Liver (tissue), 9 donors: ENCODE data around the gene MOV10L1. TPM values are rescaled to one million over a fixed set of nuclear protein-coding genes. Genes with fewer than 3 reads are reported as not detected.
A peak's percentile ranks its signal among the peaks of the same experiment; 100 is the strongest.

Source experiments
- DNase-seq: peaks from one replicate; pipeline ENCODE4 v3.0.0-alpha.2; 2017; ENCODE audit warnings: low spot score
- H3K27ac ChIP-seq, 2 donors: one replicate each; pipeline ENCODE4 v1.7.0; 2013; ENCODE audit warnings: inconsistent platforms in 2 of 2, low read length in 2 of 2, control low read depth in 1 of 2, low read depth in 1 of 2, mild to moderate bottlenecking in 1 of 2
- H3K27me3 ChIP-seq, 4 donors: one replicate each; pipeline versions ENCODE4 v1.6.1 to v1.7.0; 2013; ENCODE audit warnings: low read length in 3 of 4, inconsistent platforms in 1 of 4, mild to moderate bottlenecking in 1 of 4, moderate library complexity in 1 of 4; ENCODE audit not compliant: control insufficient read depth in 4 of 4, insufficient read depth in 4 of 4
- H3K36me3 ChIP-seq, 4 donors: one replicate each; pipeline versions ENCODE4 v1.6.1 to v1.7.0; 2013; ENCODE audit warnings: low read length in 3 of 4, mild to moderate bottlenecking in 3 of 4, low read depth in 1 of 4, moderate library complexity in 1 of 4; ENCODE audit not compliant: control insufficient read depth in 4 of 4, insufficient read depth in 3 of 4
- H3K4me1 ChIP-seq, 4 donors: one replicate each; pipeline versions ENCODE4 v1.6.1 to v1.7.0; 2013; ENCODE audit warnings: low read length in 3 of 4, mild to moderate bottlenecking in 3 of 4, moderate library complexity in 1 of 4; ENCODE audit not compliant: control insufficient read depth in 4 of 4, insufficient read depth in 4 of 4
- H3K4me3 ChIP-seq, 3 donors: one replicate each; pipeline versions ENCODE4 v1.6.1 to v1.7.0; 2013; ENCODE audit warnings: low read length in 3 of 3, control low read depth in 1 of 3, low read depth in 1 of 3, mild to moderate bottlenecking in 1 of 3
- H3K9ac ChIP-seq, 2 donors: one replicate each; pipeline ENCODE4 v1.7.0; 2013; ENCODE audit warnings: low read length in 2 of 2, mild to moderate bottlenecking in 2 of 2, moderate library complexity in 2 of 2, control low read depth in 1 of 2, low read depth in 1 of 2
- H3K9me3 ChIP-seq, 4 donors: one replicate each; pipeline versions ENCODE4 v1.6.1 to v1.7.0; 2013; ENCODE audit warnings: low read length in 3 of 4; ENCODE audit not compliant: control insufficient read depth in 4 of 4
- EGR1 ChIP-seq, 2 donors: IDR thresholded peaks; 2 replicates each; pipeline ENCODE4 v1.6.1; 2016 to 2018; ENCODE audit warnings: antibody characterized with exemption in 2 of 2, low read depth in 2 of 2
- FOXA1 ChIP-seq: IDR thresholded peaks from 2 replicates; pipeline ENCODE4 v1.6.1; 2016; ENCODE audit warnings: antibody characterized with exemption
- FOXA2 ChIP-seq: IDR thresholded peaks from 2 replicates; pipeline ENCODE4 v1.6.1; 2016; ENCODE audit warnings: antibody characterized with exemption
- GABPA ChIP-seq, 2 donors: IDR thresholded peaks in 1 of 2; conservative IDR thresholded peaks in 1 of 2; 2 replicates each; pipeline ENCODE4 v1.6.1; 2016; ENCODE audit warnings: antibody characterized with exemption in 2 of 2, mild to moderate bottlenecking in 1 of 2, moderate library complexity in 1 of 2
- HNF4A ChIP-seq, 2 donors: conservative IDR thresholded peaks; 2 replicates each; pipeline ENCODE4 v1.6.1; 2016; ENCODE audit warnings: antibody characterized with exemption in 2 of 2, mild to moderate bottlenecking in 2 of 2
- HNF4G ChIP-seq: IDR thresholded peaks from 2 replicates; pipeline ENCODE4 v1.6.1; 2016; ENCODE audit warnings: antibody characterized with exemption
- JUND ChIP-seq, 2 donors: IDR thresholded peaks; 2 replicates each; pipeline ENCODE4 v1.6.1; 2016; ENCODE audit warnings: antibody characterized with exemption in 2 of 2
- NR2F2 ChIP-seq: IDR thresholded peaks from 2 replicates; pipeline ENCODE4 v1.6.1; 2016; ENCODE audit warnings: antibody characterized with exemption
- RAD21 ChIP-seq, 2 donors: IDR thresholded peaks; 2 replicates each; pipeline ENCODE4 v1.6.1; 2016; ENCODE audit warnings: antibody characterized with exemption in 2 of 2, mild to moderate bottlenecking in 2 of 2
- RXRA ChIP-seq, 2 donors: IDR thresholded peaks; 2 replicates each; pipeline ENCODE4 v1.6.1; 2017 to 2018; ENCODE audit warnings: antibody characterized with exemption in 2 of 2, mild to moderate bottlenecking in 1 of 2
- SP1 ChIP-seq: IDR thresholded peaks from 2 replicates; pipeline ENCODE4 v1.6.1; 2018; ENCODE audit warnings: antibody characterized with exemption, mild to moderate bottlenecking
- TAF1 ChIP-seq: conservative IDR thresholded peaks from 2 replicates; pipeline ENCODE4 v1.6.1; 2016; ENCODE audit warnings: antibody characterized with exemption, mild to moderate bottlenecking
- YY1 ChIP-seq: IDR thresholded peaks from 2 replicates; pipeline ENCODE4 v1.6.1; 2016; ENCODE audit warnings: antibody characterized with exemption, mild to moderate bottlenecking
- WGBS: extraction: QIAGEN DNeasy Blood & Tissue Kit; methylation state at CpG from one replicate; pipeline ENCODE4 v1.1.7; 2013; 5-methylcytosine and 5-hydroxymethylcytosine counted together
- polyA plus RNA-seq, 2 donors: library from polyadenylated mRNA; stranded (reverse) in 1 of 2; unstranded in 1 of 2; fragments of 200-250 nt in 1 of 2; fragments of >200 nt in 1 of 2; fragmentation: Nextera tagmentation in 1 of 2; extraction: Ambion mirVana in 1 of 2; gene quantifications; one replicate each; pipeline versions ENCODE4 v1.2.1 to v1.2.3, GENCODE V29; 2013 to 2015
- total RNA-seq, 2 donors: library from RNA; depleted of rRNA; stranded (reverse); fragments of >200 nt; gene quantifications; one replicate each; pipeline ENCODE4 v1.2.3, GENCODE V29; 2014
- TF ChIP-seq, protein P1 (sequence below): IDR thresholded peaks from 2 replicates; pipeline ENCODE4 v1.6.1; 2016; ENCODE audit warnings: antibody characterized with exemption, mild to moderate bottlenecking
- TF ChIP-seq, protein P2 (sequence below): IDR thresholded peaks from 2 replicates; pipeline ENCODE4 v1.6.1; 2016; ENCODE audit warnings: antibody characterized with exemption
- TF ChIP-seq, protein P3 (sequence below): IDR thresholded peaks from 2 replicates; pipeline ENCODE4 v1.6.1; 2016; ENCODE audit warnings: antibody characterized with exemption
- TF ChIP-seq, protein P4 (sequence below): fragments of 150-350 bp; IDR thresholded peaks from 2 replicates; pipeline ENCODE4 v1.5.1; 2017; ENCODE audit warnings: improper control_type of control experiment, low read depth, low read length; ENCODE audit not compliant: missing input control
- TF ChIP-seq, protein P5 (sequence below): IDR thresholded peaks from 2 replicates; pipeline ENCODE4 v1.6.1; 2016; ENCODE audit warnings: antibody characterized with exemption
- donor health status: healthy.
- donor health status: healthy.
- donor health status: healthy.
- donor health status: healthy.
- donor health status: healthy.

The MOV10L1 gene
- total and polyA plus RNA-seq, 4 donors = 0.07 to 0.47 (median 0.17) TPM

DNA sequence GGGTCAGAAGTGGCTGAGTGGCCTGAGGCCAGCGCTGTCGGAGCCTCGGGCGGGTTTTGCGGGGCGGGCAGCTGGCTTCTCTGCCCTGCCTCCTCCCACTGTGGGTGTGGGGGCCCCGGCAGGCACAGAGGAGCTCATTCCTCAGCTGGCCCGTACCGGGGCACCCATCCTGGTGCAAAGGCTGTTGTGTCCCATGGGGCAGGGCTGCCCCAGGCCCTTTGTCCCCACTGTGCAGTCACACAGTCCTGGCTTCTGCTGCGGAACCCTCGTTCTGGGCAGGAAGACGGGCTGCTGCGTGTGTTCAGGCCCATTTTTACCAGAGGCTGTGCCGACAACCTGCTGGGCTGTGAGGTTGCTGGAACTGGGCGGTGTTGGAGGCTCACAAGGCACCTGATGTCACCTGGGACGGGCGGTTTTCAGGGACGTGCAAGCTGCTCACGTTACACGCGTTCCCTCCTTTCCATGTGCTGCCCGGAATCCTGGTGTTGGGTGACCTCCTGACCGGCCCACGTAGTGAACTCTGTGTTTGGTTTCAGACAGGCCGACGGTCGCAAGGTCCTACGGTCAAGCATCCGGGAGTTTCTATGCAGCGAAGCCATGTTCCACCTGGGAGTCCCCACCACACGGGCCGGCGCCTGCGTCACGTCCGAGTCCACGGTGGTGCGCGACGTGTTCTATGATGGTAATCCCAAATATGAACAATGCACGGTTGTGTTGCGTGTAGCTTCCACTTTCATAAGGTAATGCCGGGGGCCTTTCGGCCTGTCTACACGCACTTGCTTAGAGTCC lies 116.2 kb downstream of the MOV10L1 start:
- WGBS = 41% methylated on average over 45 of the region's 45 CpGs
- Histone ChIP-seq H3K27ac (peak overlapping the region; percentile 87 to 93), H3K4me3 (peak overlapping the region in 2 of 3 donors; percentile 30 to 35), H3K9ac (peak overlapping the region in 1 of 2 donors; percentile 40), H3K27me3 (no peaks in the 10 kb centered on the region), H3K36me3 (peaks cover 0 to 25% (median 13%) of the 10 kb centered on the region in 4 donors), H3K9me3 (no peaks in the 10 kb centered on the region), H3K4me1 (peaks cover 8 to 82% (median 51%) of the 10 kb centered on the region in 4 donors)
- peak; percentile 57 for DNase-seq
- TF ChIP-seq TAF1 = peak; percentile 97
- TF ChIP-seq, protein P1, sequence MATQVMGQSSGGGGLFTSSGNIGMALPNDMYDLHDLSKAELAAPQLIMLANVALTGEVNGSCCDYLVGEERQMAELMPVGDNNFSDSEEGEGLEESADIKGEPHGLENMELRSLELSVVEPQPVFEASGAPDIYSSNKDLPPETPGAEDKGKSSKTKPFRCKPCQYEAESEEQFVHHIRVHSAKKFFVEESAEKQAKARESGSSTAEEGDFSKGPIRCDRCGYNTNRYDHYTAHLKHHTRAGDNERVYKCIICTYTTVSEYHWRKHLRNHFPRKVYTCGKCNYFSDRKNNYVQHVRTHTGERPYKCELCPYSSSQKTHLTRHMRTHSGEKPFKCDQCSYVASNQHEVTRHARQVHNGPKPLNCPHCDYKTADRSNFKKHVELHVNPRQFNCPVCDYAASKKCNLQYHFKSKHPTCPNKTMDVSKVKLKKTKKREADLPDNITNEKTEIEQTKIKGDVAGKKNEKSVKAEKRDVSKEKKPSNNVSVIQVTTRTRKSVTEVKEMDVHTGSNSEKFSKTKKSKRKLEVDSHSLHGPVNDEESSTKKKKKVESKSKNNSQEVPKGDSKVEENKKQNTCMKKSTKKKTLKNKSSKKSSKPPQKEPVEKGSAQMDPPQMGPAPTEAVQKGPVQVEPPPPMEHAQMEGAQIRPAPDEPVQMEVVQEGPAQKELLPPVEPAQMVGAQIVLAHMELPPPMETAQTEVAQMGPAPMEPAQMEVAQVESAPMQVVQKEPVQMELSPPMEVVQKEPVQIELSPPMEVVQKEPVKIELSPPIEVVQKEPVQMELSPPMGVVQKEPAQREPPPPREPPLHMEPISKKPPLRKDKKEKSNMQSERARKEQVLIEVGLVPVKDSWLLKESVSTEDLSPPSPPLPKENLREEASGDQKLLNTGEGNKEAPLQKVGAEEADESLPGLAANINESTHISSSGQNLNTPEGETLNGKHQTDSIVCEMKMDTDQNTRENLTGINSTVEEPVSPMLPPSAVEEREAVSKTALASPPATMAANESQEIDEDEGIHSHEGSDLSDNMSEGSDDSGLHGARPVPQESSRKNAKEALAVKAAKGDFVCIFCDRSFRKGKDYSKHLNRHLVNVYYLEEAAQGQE = peak; percentile 80
- TF ChIP-seq, protein P2, sequence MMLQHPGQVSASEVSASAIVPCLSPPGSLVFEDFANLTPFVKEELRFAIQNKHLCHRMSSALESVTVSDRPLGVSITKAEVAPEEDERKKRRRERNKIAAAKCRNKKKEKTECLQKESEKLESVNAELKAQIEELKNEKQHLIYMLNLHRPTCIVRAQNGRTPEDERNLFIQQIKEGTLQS = no peak
- TF ChIP-seq HNF4G = peak; percentile 37
- TF ChIP-seq FOXA1 = no peak
- TF ChIP-seq, protein P3, sequence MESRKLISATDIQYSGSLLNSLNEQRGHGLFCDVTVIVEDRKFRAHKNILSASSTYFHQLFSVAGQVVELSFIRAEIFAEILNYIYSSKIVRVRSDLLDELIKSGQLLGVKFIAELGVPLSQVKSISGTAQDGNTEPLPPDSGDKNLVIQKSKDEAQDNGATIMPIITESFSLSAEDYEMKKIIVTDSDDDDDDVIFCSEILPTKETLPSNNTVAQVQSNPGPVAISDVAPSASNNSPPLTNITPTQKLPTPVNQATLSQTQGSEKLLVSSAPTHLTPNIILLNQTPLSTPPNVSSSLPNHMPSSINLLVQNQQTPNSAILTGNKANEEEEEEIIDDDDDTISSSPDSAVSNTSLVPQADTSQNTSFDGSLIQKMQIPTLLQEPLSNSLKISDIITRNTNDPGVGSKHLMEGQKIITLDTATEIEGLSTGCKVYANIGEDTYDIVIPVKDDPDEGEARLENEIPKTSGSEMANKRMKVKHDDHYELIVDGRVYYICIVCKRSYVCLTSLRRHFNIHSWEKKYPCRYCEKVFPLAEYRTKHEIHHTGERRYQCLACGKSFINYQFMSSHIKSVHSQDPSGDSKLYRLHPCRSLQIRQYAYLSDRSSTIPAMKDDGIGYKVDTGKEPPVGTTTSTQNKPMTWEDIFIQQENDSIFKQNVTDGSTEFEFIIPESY = no peak
- TF ChIP-seq HNF4A (conservative IDR thresholded peaks at IDR 0.05) = peak; percentile 79 to 86
- peak in 1 of 2 donors; percentile 52 for TF ChIP-seq EGR1 (IDR thresholded peaks at IDR 0.05; ENCODE audit: low read depth in 2 of 2)
- TF ChIP-seq RXRA (IDR thresholded peaks at IDR 0.05) = peak; percentile 98 to 99
- TF ChIP-seq SP1 = peak; percentile 92
- peak; percentile 73 for TF ChIP-seq NR2F2
- TF ChIP-seq, protein P4, sequence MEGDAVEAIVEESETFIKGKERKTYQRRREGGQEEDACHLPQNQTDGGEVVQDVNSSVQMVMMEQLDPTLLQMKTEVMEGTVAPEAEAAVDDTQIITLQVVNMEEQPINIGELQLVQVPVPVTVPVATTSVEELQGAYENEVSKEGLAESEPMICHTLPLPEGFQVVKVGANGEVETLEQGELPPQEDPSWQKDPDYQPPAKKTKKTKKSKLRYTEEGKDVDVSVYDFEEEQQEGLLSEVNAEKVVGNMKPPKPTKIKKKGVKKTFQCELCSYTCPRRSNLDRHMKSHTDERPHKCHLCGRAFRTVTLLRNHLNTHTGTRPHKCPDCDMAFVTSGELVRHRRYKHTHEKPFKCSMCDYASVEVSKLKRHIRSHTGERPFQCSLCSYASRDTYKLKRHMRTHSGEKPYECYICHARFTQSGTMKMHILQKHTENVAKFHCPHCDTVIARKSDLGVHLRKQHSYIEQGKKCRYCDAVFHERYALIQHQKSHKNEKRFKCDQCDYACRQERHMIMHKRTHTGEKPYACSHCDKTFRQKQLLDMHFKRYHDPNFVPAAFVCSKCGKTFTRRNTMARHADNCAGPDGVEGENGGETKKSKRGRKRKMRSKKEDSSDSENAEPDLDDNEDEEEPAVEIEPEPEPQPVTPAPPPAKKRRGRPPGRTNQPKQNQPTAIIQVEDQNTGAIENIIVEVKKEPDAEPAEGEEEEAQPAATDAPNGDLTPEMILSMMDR = no peak
- TF ChIP-seq GABPA (IDR thresholded peaks at IDR 0.05 in 1 of 2, conservative IDR thresholded peaks at IDR 0.05 in 1 of 2) = peak in 1 of 2 donors; percentile 52
- peak; percentile 32 to 47 for TF ChIP-seq JUND (IDR thresholded peaks at IDR 0.05)
- TF ChIP-seq FOXA2 = peak; percentile 43
- TF ChIP-seq RAD21 (IDR thresholded peaks at IDR 0.05) = no peak
- TF ChIP-seq YY1 = peak; percentile 85
- TF ChIP-seq, protein P5, sequence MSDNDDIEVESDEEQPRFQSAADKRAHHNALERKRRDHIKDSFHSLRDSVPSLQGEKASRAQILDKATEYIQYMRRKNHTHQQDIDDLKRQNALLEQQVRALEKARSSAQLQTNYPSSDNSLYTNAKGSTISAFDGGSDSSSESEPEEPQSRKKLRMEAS = peak; percentile 93
